Measurements from ENCODE around the gene ATP2A3. TPM values are rescaled to one million over a fixed set of nuclear protein-coding genes. Genes with fewer than 3 reads are reported as not detected.

ATP2A3 gene
- total and polyA plus RNA-seq, 12 donors = 1.3 to 29.1 (median 15.9) TPM

- peaks cover 31 to 37% of the 10 kb centered on the region in 2 donors for H3K4me1 ChIP-seq (replicated peaks in 1 of 2)
- no peaks in the 10 kb centered on the region for H3K36me3 ChIP-seq (replicated peaks in 1 of 2)
- TF ChIP-seq CTCF (IDR thresholded peaks at IDR 0.05) (no peak), POLR2A (IDR thresholded peaks at IDR 0.05) (no peak)
- 88 to 97% (median 95%) methylated on average over 5 to 6 of the region's 6 CpGs for WGBS, 4 donors
- H3K4me3 ChIP-seq = no peak overlapping the region
- intact Hi-C loops (cut with DNase I) = no loop called here
- DNase-seq = no peak
- no peaks in the 10 kb centered on the region for H3K9me3 ChIP-seq (replicated peaks in 1 of 3)
- no peaks in the 10 kb centered on the region for H3K27me3 ChIP-seq
- peak overlapping the region in 1 of 5 donors; percentile 56 for H3K27ac ChIP-seq
Observed at GRCh38 chr17:3896968-3897235, 67.3 kb downstream of the ATP2A3 start.

GRCh38 chr17:3896108-3896967, 67.9 kb downstream of the ATP2A3 start:
- 46 to 57% (median 56%) methylated on average over 4 to 15 of the region's 15 CpGs for WGBS, 4 donors
- TF ChIP-seq POLR2A (IDR thresholded peaks at IDR 0.05) (no peak), CTCF (IDR thresholded peaks at IDR 0.05) (no peak)
- intact Hi-C loops (cut with DNase I) = no loop called here
- peaks cover 37 to 43% of the 10 kb centered on the region in 2 donors for H3K4me1 ChIP-seq (replicated peaks in 1 of 2)
- no peaks in the 10 kb centered on the region for H3K27me3 ChIP-seq
- H3K36me3 ChIP-seq (replicated peaks in 1 of 2) = no peaks in the 10 kb centered on the region
- H3K27ac ChIP-seq = peak overlapping the region in 3 of 5 donors; percentile 11 to 56 (median 48)
- no peaks in the 10 kb centered on the region for H3K9me3 ChIP-seq (replicated peaks in 1 of 3)
- DNase-seq = peak in 5 of 7 donors; percentile 41 to 63 (median 50)
- no peak overlapping the region for H3K4me3 ChIP-seq

- 90 to 98% (median 93%) methylated on average over 3 of the region's 3 CpGs for WGBS, 4 donors
- H3K36me3 ChIP-seq (replicated peaks in 1 of 2) = no peaks in the 10 kb centered on the region
- H3K4me3 ChIP-seq = no peak overlapping the region
- peaks cover 46 to 51% of the 10 kb centered on the region in 2 donors for H3K4me1 ChIP-seq (replicated peaks in 1 of 2)
- intact Hi-C loops (cut with DNase I) = no loop called here
- no peak for DNase-seq
- peak overlapping the region in 4 of 5 donors; percentile 50 to 91 (median 91) for H3K27ac ChIP-seq
- TF ChIP-seq POLR2A (IDR thresholded peaks at IDR 0.05) = no peak
- no peak for TF ChIP-seq CTCF (IDR thresholded peaks at IDR 0.05)
- no peaks in the 10 kb centered on the region for H3K9me3 ChIP-seq (replicated peaks in 1 of 3)
- H3K27me3 ChIP-seq = no peaks in the 10 kb centered on the region
Observed at GRCh38 chr17:3895354-3895753, 68.9 kb downstream of the ATP2A3 start.

- Histone ChIP-seq H3K9me3 (replicated peaks in 1 of 3) (no peaks in the 10 kb centered on the region), H3K36me3 (replicated peaks in 1 of 2) (no peaks in the 10 kb centered on the region), H3K4me3 (peak overlapping the region in 1 of 4 donors; percentile 1), H3K27me3 (no peaks in the 10 kb centered on the region), H3K4me1 (replicated peaks in 1 of 2) (peaks cover 51 to 55% of the 10 kb centered on the region in 2 donors), H3K27ac (peak overlapping the region in 4 of 5 donors; percentile 50 to 91 (median 91))
- DNase-seq = peak in 6 of 7 donors; percentile 59 to 83 (median 78)
- intact Hi-C loops (cut with DNase I) = no loop called here
- 6 to 22% (median 14%) methylated on average over 2 of the region's 2 CpGs for WGBS, 4 donors
- TF ChIP-seq POLR2A (IDR thresholded peaks at IDR 0.05) (peak in 1 of 2 donors; percentile 59), CTCF (IDR thresholded peaks at IDR 0.05) (no peak)
Observed at GRCh38 chr17:3894911-3895343, 69.3 kb downstream of the ATP2A3 start.

Measured in adrenal gland (tissue), 12 donors.